Stromal cell of bone marrow (primary cell): Measurements from ENCODE around the gene MTG1.

ENCODE experiments used
- DNase-seq: peaks from one replicate; pipeline ENCODE4 v3.0.0-alpha.2; 2012; ENCODE audit warnings: low read depth

MTG1 gene

DNA sequence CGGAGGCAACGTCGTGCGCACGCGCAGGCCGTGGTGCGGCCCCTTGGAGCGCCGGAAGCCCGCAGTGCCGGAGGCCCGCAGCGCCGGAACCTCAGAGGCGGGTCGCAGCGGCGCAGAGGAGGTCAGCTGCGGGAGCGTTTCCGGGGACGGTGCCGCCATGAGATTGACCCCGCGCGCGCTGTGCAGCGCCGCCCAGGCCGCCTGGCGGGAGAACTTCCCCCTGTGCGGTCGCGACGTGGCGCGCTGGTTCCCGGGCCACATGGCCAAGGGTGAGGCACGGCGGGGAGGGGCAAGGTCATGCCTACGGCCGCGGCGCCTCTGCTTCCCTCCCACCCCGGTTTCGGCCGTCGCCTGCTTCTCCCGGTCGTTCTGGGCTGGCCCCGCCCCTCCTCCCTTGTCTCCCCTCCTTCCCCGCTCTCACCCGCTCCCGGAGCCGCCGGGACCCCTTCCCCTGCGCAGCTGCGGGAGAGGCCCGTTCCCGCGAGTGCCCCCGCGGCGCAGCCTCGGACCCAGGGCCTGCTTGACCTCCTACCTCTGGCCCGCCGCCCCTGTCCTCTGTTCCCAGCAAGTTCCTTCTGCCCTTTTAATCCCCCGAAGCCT lies at the start of gene MTG1:
Gene MTG1 (plus strand): TSS at position 94 of the 600 bp plus-strand sequence. CDS start 64 bp downstream, at position 158.
- peak; percentile 79 for DNase-seq

GRCh38 chr10:133344236-133344635 lies 49.7 kb upstream of the MTG1 start:
- DNase-seq = no peak

- DNase-seq = no peak
Measured at GRCh38 chr10:133346413-133346812, 47.5 kb upstream of the MTG1 start.

- DNase-seq = no peak
Measured at GRCh38 chr10:133347710-133348517, 46.0 kb upstream of the MTG1 start.

DNA sequence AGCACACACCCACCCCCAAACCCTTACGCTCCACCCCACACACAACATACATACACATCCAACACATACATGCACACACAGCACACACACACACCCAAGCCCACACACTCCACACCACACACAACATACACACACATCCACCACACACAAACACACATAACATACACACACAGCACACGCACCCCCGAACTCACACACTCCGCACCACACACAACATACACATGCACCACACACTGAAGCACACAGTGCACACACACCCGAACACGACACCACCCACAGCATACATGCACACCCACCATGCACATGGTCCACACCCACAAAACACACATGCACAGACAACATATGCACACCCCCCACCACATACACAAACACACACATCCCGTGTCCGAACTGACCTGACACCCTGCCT lies 44.8 kb upstream of the MTG1 start:
- no peak for DNase-seq

- DNase-seq = no peak
Measured at GRCh38 chr10:133349577-133350011, 44.4 kb upstream of the MTG1 start.

GRCh38 chr10:133350283-133350949 lies 43.5 kb upstream of the MTG1 start:
- no peak for DNase-seq

GRCh38 chr10:133350950-133351329 lies 43.0 kb upstream of the MTG1 start:
- DNase-seq = no peak

DNA sequence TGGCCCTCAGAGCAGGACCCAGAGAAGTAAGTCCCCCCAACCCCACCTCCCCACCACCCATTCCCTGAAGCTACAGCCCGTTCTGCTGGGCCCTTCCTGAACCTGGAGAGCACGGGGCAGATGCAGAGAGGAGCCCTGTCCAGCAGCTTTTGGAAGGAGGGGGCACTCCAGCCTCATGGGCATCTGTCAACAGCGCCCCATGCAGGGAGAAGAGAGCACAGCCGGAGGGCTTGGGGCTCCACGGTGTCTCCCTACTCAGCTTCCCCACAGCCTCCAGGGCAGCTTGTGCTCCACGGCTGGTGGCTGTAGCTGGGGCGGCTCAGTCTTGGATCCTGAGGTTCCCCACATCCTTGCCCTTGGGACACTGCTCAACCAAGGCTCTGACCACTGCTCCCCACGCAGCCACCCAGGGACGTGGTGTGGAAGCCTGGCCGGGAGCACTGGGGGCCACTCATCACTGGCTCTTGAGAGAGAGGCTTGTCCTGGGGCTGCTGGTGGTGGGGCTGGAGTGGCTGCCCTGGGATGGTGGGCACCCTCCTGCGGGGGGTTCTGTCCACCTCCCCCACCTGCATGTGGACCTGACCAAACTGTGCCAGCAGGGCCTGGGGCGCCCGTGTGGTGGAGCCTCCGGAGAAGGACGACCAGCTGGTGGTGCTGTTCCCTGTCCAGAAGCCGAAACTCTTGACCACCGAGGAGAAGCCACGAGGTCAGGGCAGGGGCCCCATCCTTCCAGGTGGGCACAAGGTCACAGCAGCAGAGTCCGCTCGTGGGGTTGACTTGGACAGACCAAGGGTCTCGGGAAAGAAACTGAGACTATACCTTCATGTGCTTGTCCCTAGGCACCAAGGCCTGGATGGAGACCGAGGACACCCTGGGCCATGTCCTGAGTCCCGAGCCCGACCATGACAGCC lies 42.3 kb upstream of the MTG1 start:
- DNase-seq = no peak

DNA sequence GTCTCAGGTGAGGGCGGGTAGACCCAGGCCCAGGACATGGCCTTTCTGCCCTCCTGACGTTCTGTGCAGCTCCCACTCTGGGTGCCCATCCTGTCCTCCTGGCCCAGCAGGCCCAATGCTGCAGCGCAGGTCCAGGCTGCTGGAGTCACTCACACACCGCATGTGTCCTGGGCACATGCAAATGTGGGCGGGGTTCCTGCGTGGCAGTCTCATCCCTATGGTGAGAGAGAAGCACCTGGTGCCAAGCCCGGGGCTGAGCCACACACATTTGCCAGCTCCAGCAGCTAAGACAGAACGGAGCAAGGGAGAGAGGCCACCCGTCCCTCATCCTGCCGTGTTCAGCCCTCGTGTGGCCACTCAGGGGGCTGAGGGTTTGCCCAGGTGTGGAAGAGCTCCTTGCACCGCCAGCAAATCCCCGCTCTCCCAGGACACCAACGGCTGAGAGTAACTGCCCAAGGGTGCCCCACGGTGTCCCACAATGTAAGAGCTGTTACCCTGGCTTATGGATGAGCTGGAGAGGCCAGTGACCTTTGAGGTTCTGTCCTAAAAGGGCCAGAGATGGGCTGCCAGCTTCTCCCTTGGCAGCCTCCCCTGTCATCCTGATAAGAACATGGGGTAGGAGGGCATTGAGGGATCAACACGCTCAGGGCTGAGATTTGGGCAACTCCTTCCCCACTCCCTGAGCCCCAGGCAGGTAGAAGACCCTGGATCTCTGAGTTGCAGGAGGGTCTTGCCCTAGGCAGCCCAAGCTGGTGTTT lies 40.6 kb upstream of the MTG1 start:
- DNase-seq = no peak

DNA sequence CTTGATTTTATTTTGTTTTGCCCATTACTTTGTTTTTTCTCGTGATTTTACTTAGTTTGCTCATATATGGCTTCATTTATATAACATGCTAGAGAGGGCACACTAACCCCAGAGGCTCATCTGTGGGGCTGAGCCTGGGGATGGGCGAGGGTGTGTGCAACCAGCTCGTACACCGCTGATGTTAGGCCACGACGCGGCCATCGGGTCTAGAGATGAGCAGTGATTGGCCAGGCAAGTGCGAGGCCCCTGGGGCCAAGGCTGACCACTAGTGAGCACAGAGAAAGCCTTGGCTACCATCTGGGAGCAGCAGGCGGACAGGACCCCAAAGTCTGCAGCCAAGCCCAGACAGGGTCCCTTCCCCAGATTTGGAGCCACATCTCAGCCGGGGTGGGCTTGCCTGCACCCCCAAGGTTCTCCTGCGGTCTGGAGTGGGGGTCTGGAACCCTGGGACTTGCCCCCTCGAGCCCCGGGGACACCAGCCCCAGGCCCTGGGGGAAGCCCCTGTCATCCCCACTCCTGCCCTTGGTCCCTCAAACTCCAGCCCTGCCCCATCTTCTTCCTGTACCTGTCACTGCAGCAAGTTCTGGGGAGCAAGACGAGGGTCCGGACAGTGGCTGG lies 39.9 kb upstream of the MTG1 start:
- DNase-seq = no peak

DNA sequence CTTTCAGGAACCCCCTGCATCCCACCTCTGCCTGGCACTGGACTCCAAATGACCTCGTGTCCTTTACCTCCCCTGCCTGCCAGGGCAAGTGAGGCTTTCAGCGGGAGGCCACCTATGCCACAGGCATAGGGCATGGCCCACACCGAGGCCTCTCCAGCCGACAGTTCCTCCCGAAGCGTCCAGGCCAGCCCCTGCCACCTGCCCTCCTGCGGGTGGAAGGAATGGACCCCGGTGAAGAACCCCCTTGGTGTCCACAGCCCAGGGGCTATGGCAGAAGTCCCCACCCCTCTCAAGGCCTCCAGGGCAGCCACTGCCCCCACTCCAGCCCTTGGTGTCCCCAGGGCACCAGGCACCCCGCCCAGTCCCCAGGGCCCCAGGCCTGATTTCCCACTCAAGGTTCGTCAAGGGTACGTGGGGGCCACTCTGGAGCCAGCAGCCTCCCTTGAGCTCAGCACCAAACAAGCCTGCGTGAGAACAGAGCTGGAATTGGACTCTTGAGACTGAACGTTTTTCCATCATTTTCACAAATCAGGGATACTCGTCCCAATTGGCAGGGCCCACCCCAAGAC lies 39.2 kb upstream of the MTG1 start:
- no peak for DNase-seq

DNA sequence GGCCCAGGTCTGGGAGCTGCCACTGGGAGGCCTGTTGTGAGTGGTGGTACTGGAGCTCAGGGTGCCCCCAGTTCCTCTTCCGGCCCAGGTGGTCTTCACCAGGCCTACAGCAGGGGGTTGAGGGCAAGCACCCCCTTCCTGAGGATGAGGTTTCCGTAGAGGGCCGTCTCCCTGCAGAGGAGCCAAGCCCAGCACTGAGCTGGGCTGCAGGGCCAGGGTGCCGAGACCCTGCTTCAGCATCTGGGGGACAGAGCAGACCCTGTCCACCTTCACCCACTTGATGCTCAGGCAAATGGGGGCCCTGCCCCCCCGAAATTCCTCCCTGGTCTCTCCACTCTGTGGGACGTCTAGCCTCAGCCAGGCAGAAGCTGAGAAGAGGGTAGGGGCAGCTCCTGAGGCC lies 38.7 kb upstream of the MTG1 start:
- DNase-seq = no peak

GRCh38 chr10:133355991-133356390 lies 38.0 kb upstream of the MTG1 start:
- DNase-seq = no peak

GRCh38 chr10:133356549-133357284 lies 37.2 kb upstream of the MTG1 start:
- DNase-seq = no peak

GRCh38 chr10:133357285-133358161 lies 36.4 kb upstream of the MTG1 start, which contains the start of gene FUOM:
TSS of gene FUOM (minus strand) at chr10:133358019. CDS start at chr10:133358007, 12 bp downstream.
- DNase-seq = no peak

- no peak for DNase-seq
Measured at GRCh38 chr10:133358162-133358924, 35.6 kb upstream of the MTG1 start.

DNA sequence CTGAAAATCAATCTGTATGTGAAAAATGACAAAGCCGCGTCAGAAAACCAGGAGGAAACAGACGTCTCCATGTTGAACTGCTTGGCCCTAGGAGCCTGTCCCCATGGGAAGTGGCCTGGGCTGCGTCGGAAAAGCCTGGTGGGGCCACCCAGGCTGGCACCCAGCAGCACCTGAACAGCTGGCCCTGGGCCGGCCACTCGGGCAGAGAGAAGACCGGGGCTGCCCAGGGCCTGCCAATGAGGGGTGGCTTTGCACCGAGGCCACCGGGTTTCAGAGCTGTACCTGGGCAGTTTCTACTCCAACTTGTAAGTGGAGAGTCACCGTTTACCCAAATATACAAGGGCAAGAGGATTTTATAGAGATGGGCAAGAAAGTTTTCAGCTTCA lies 35.0 kb upstream of the MTG1 start:
- no peak for DNase-seq
